Right ventricle myocardium superior (tissue), 1 donor: Measurements from ENCODE around the gene RPS10. TPM values are rescaled to one million over a fixed set of nuclear protein-coding genes. Genes with fewer than 3 reads are reported as not detected.

ENCODE experiments used
- ATAC-seq: fragments of 200-7000 bp; cut with Tn5 transposase; one replicate; pipeline ENCODE4 v1.9.1; 2020; ENCODE audit warnings: mild to moderate bottlenecking; ENCODE audit not compliant: poor library complexity
- DNase-seq: peaks from one replicate; pipeline ENCODE4 v3.0.0-alpha.2; 2020
- intact Hi-C: fragments of 100-400 bp; cut with DNase I; formaldehyde crosslinking; loops from one replicate; pipeline ENCODE4 v1.11.2; 2022
- total RNA-seq: library from RNA; stranded (reverse); fragmentation: NEBNext Ultra II Directional; extraction: Animal tissue kit (Norgen Biotek cat#: 25700); gene quantifications from one replicate; pipeline ENCODE4 v1.2.1, GENCODE V29; 2021
- donor health status: DM: no; HTN: yes; CAD: no; lungs with severe emphysema.

Gene RPS10
- total RNA-seq, 1 donor from 2014 or later = 638 TPM

DNA sequence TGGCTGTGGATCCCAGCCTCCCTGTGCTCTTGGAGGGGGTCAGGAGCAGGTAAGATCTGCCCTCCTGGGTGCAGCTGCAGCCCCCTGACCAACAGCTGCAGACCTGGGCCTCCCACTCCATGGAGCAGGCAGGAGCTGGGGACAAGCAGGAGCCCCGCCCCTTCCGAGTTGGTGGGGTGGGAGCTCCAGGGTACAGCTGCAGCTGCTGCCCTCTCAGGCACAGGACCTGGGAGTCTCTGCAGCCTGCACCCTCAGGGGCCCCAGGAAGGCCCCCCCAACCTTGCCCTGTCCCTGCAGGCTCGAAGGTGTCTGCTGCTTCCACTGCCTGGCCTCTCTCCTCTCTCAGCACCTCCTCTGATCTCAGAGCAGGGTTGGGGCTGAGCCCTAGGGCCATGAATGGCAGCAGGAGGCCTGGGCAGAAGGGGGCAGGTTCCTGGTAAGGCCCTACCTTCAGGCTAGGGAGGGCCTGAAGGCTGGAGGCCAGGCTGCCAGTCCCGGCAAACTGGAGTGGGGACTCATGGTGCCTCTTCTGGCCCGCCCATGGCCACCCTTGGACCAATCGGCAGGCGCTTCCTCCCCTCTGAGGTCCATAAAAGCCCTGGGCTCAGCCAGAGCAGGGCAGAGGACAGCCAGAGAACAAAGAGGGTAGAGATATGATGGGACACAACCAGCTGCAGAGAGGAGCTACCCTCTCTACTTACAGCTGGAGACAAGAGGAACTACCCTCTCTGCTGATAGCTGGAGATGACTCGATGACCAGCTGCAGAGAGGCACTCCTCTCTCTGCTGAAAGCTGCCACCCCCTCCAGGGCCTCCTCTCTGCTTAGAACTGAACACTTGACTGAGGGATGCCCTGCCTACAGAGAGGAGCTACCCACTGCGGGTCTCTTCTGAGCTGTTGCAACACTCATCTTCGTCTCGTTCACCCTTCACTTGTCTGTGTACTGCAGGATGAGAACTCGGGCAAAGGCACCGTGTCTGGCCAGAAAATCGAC lies 32.2 kb upstream of the RPS10 start:
- intact Hi-C loops = no loop called here
- DNase-seq = no peak
- no peak for ATAC-seq

DNA sequence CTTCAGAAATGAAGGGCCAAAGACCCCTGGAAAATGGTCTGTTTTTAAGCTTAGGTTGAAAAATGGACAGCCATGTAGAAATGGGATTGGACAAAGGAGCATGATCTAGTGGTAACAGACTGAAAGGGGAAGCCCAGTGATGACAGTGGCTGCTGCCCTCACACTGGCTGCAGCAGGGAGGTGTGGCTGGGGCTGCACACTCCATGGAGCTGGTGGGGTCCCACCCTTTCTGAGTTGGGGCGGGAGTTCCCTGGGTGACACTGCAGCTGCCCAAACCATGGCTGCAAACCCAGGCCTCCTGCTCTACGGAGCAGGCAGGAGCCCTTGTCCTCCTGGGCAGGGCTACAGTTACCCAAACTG lies 31.5 kb upstream of the RPS10 start:
- intact Hi-C loops = no loop called here
- ATAC-seq (no peak), DNase-seq (no peak)

DNA sequence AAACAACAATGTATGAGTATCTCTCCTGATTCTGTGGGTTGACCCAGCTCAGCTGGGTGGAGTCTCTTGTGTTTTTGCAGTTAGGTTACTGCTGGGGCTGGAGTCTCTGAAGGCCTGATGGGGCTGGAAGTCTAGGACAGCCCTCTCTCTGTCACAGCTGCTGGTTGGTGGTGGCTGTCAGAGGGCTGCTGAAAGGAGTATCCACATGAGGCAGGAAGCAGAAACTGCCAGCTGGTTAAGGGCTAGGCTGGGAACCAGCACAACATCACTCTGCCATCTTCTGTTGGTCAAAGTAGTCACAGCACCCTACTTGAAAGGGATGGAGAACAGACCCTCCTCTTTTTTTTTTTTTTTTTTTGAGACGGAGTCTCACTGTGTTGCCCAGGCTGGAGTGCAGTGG lies 30.0 kb upstream of the RPS10 start:
- DNase-seq (no peak), ATAC-seq (no peak)
- intact Hi-C loops = no loop called here

DNA sequence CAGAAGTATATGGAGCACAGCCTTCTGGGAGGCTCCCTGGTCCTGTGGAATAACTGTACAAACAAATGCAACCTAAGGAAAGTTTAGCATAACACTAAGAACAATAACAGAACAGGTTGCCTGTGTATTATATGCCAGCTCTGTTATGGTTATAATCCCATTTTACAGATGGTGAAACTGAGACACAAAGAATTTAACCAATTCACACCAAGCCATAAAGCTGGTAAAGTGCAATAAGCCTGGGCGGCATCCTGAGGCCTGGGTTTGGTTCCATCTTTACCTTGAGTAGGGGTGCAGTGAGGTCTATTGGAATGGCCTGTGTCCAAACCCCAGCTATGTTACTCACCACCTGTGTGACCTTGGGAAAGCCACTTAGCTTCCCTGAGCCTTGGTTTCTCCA lies 25.3 kb upstream of the RPS10 start:
- no peak for DNase-seq
- no peak for ATAC-seq
- intact Hi-C loops = no loop called here

DNA sequence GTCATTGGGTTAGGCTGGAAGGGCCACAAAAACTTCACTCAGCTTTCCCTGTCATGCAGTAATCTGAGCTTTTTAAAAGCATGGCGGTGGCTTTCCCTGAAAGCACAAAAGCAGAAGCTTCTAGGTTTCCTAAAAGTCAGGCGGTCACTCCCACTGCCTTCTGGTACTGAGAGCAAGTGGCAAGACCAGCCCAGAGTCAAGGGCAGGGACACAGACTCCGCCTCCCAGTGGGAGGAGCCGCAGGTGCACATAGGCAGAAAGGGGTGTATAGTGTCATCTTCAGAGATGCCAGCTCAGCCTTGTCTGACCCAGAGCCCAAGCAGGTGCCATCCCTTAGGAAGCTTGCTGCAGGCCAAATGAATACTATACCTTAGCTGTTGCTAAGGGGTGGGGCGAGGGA lies 22.0 kb upstream of the RPS10 start:
- intact Hi-C loops = no loop called here
- no peak for ATAC-seq
- DNase-seq = no peak

DNA sequence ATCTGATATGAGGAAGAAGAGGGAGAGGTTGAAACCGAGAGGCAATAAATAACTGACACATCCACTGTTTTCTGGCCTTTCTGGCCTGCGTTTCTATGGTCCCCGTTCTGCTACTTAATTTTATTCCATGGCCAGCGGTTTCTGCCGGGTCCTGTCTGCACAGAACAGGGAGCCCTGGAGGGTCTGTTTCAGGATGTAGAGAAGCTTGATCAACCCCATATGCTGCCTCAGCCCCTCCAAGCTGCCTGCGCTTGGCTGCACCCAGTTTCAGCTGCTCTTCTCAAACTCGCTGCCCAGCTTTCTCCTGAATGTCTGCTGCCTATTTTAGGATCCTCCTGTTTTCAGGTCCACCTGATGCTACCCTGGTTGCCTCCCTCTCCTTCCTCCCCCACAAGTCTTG lies 21.5 kb upstream of the RPS10 start:
- ATAC-seq (no peak), DNase-seq (no peak)
- intact Hi-C loops = no loop called here

DNA sequence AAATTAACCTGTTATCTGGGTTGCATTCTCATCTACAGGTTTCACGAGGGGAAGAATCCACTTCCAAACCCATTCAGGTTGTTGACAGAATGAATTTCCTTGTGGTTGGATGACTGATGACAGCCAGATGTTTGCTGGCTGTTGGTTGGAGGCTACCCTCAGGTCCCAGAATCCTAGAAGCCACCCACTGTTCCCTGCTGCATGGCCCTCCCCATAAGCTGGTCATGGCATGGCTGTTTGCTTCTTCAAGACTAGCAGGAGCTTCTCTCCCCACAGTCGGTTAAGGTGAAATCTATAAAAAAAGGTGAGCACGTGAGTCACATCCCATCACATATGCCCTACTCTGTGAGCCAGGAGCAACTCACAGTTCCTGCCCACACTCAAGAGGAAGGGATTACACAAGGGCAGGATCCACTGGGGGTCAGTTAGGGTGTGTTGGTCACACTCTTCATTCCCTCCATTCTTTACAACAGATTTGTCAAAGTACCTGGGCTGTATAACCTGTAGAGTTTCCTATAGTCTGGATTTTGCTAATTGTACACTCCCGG lies 19.5 kb upstream of the RPS10 start:
- ATAC-seq = no peak
- no peak for DNase-seq
- intact Hi-C loops = no loop called here

DNA sequence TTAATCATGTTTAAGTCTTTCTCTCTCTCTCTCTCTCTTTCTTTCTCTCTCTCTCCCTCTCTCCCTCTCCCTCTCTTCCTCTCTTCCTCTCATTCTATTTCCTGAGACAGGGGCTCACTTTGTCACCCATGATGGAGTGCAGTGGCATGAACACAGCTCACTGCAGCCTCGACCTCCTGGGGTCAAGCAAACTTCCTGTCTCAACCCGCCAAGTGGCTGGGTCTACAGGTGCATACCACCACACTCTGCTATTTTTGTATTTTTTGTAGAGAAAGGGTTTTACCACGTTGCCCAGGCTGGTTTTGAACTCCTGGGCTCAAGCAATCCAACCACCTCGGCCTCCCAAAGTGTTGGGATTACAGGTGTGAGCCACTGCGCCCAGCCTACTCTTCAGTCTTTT lies 15.7 kb upstream of the RPS10 start:
- intact Hi-C loops = no loop called here

DNA sequence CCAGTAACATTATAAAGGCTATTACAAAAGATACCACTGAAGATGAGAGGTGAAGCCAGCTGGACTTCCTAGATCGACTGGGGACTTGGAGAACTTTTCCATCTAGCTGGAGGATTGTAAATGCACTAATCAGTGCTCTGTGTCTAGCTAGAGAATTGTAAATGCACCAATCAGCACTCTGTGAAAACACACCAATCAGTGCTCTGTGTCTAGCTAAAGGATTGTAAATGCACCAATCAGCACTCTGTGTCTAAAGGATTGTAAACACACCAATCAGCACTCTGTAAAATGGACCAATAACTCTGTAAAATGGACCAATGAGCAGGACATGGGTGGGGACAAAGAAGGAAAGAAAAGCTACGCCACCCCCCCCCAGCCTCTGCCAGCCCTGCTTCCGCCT lies 13.6 kb upstream of the RPS10 start:
- DNase-seq (no peak), ATAC-seq (no peak)
- intact Hi-C loops = no loop called here

More for the DNA sequence above, 15.7 kb upstream of the RPS10 start:
- ATAC-seq (no peak), DNase-seq (no peak)

DNA sequence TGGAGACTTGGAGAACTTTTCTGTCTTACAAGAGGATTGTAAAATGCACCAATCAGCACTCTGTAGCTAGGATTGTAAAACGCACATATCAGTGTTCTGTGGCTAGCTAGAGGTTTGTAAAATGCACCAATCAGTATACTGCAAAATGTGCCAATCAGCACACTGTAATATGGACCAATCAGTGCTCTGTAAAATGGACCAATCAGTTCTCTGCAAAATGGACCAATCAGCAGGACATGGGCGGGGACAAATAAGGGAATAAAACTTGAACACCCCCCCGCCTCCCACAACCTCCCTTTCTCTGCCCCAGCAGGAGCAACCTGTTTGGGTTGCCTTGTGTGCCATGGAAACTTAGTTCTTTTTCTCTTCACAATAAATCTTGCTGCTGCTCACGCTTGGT lies 12.8 kb upstream of the RPS10 start:
- intact Hi-C loops = no loop called here
- DNase-seq (no peak), ATAC-seq (no peak)

DNA sequence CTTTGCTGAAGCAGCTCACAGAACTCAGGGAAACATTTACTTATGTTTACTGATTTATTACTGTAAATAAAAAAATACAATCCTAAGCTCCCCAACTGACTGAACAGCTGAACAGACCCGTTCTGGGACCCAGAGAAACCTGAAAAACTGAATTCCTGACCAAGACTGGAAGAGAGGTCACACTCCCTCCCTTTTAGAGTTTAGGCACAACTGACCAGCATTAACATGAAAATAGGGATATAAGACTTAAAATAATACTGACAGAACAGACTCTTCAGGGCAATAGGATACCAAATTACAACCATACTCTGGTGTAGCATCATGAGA lies 11.7 kb upstream of the RPS10 start:
- intact Hi-C loops = no loop called here
- no peak for DNase-seq
- ATAC-seq = no peak

DNA sequence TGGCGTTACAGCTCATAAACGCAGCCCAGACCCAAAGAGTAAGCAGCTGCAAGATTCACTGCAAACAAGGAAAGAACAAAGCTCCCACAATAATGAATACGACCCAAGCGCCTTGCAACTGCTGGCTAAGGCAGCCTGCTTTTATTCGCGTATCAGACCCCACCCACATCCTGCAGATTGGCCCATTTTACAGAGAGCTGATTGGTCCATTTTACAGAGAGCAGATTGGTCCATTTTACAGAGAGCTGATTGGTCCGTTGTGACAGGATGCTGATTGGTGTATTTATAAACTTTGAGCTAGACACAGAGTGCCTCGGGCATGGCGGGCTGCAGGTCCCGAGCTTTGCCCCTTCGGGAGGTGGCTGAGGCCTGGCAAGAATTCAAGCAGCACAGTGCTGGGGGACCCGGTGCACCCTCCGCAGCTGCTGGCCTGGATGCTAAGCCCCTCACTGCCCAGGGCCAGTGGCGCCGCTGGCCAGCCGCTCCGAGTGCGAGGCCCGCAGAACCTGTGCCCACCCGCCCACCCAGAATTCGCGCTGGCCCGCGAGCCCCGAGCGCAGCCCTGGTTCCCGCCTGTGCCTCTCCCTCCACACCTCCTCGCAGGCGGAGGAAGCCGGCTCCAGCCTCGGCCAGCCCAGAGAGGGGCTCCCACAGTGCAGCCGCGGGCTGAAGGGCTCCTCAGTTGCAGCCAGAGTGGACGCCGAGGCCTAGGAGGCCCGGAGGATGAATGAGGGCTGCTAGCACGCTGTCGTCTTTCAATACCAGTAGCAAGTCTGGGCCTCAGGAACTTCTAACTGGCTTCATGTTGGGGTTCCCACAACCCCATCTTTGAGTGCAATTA lies 11.2 kb upstream of the RPS10 start:
- intact Hi-C loops = no loop called here
- ATAC-seq (no peak), DNase-seq (no peak)

DNA sequence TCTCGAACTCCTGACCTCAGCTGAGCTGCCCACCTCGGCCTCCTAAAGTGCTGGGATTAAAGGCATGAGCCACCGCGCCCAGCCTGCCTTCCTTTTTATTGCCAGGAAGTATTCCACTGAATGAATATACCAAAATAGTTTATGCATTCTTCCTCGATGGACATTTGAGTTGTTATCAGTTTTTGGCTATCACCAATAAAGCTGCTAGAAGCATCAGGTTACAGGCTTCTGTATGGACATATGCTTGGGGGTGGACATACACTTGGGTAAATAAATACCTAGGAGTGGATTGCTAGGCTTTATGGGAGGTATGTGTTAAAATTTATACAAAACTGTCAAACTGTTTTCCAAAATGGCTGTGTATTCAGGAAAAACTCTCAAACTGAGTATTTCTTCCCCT lies 10.0 kb upstream of the RPS10 start:
- intact Hi-C loops = no loop called here
- ATAC-seq = no peak

DNA sequence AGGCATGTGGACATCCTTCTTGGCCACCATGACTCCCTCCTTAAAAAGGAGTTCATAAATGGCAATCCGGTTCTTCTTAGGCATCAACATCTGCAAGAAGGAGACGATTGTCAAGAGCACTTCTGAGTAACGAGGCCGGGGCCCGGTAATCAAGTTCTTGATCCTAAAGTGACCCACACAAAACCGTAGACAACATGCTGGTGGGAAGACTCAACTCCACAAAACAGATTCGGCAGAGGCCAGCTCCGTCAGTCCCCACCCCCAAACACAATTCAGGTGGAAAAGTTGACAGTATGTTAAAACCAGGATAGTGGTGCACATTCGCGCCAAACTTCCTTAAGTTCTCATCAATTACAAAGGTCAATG lies 754 bp downstream of the RPS10 start:
- DNase-seq (no peak), ATAC-seq (no peak)
- intact Hi-C loops = no loop called here

More for the DNA sequence above, 10.0 kb upstream of the RPS10 start:
- no peak for DNase-seq

DNA sequence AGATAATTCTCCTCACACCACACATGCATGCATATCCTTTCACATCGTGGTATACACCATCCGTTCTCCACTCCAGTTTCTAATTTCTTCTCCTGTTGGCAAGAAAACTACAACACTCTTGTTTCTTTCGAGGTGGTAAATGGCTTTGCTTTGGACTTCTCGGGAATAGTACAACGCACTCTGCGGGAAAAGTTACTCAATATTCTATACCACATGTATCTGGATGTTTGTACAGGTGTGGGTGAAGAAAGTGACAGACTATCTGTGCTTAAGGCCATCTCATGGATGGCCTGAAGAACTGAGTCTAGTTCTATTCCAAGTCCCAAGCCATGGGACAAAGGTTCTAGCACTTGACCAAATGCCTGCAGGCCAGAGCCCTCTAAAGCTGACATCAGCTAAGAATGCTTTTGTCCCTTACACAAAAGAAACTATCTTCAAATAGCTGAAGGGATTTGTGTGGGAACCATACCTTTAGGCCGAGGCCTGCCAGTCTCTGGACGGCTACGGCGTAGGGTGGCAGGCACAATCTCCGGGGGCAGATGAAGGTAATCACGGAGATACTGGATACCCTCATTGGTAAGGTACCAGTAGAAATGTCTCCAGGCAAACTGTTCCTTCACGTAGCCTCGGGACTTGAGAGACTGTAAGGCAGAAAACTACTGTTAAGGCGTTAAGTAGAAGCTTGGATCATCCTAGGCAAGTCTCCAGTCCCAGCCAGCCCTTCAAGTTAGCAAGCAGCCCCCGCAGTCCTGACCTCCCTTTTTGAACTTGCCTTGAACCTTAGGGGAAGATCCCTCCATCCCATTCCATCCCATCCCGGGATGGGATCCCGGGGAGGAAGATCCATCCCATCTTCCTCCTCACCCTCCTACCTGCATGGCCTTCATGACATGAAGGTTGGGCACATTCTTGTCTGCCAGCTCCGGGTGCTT lies 1.4 kb downstream of the RPS10 start:
- intact Hi-C loops = no loop called here
- ATAC-seq = no peak

DNA sequence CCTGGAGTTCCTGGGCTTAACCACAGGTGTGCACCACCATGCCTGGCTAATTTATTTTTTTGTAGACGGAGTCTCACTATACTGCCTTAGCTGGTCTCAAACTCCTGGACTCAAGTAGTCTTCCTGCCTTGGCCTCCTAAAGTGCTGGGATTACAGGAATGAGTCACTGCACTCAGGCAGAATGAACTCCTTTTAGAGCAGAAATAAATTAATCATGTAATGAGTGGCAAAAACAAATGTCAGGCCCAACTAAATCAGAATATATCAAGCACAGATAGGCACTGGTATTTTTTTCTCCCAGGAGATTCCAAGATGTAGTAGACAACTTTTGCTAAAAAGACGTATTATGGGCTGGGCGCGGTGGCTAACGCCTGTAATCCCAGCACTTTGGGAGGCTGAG lies 2.6 kb downstream of the RPS10 start:
- intact Hi-C loops = no loop called here
- ATAC-seq (no peak), DNase-seq (no peak)

More for the DNA sequence above, 1.4 kb downstream of the RPS10 start:
- no peak for DNase-seq

DNA sequence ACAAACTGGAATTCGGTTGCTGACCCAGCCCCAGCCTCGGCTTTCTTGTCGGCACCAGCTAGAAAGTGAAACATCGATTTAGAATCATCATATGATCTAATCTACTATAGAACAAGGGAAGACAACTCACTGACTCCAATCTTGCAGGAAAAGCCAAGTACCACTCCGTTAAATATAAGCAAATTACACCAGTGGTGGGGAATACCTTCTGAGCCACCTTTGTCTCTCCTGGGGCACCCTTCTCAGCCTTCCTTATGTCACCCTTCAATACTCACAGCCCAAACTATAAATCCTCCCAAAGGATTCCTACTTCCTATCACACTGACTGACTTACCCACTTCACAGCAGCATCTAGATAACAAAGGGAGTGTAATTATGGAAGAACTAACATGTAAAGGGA lies 7.5 kb downstream of the RPS10 start:
- DNase-seq (no peak), ATAC-seq (no peak)
- intact Hi-C loops = loop anchor here (5.0 kb wide), 1 partner anchor 221 kb away; no protein-coding TSS in a partner anchor

DNA sequence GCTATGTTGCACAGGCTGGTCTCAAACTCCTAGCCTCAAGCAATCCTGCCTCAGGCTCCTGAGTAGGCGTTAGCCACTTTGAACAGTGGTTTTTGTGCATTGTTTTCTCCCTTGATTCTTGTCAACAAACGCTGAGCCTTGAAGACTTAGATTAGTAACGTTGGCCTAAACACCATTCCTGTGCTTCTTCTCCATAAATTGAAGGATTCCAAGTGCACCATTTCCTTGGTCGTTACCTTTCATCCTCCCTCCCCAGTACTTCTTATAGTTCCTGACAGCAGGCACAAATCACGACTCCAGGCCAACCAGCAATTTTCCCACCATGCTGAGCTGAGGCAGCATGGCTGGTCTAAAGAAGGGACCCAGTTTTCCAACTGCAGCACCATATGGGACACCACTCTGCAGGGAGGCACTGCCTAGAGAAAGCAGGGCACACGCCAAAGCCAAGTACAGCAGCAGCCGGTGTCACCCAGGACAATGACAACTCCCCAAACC lies 8.9 kb downstream of the RPS10 start:
- intact Hi-C loops = loop anchor here (5.0 kb wide), 1 partner anchor 220 kb away; no protein-coding TSS in a partner anchor
- DNase-seq (no peak), ATAC-seq (no peak)
